DND-41 (cell line): Measurements from ENCODE around the gene NELFB.

Experiments used
- ATAC-seq: fragments of 200-7000 bp; cut with Tn5 transposase; 3 replicates; pipeline ENCODE4 v1.9.1; 2021; ENCODE audit warnings: low read depth; ENCODE audit not compliant: insufficient read depth
- DNase-seq: peaks from one replicate; pipeline ENCODE4 v3.0.0-alpha.2; 2020
- H2AFZ ChIP-seq: 2 replicates; pipeline ENCODE4 v1.6.0; 2012; ENCODE audit warnings: low read depth, low read length
- H3K27ac ChIP-seq: 2 replicates; pipeline ENCODE4 v1.5.1; 2012; ENCODE audit warnings: low read length, inconsistent platforms
- H3K27me3 ChIP-seq: fragments of 200-600 bp; sonication (generic); 2 replicates; pipeline ENCODE4 v1.6.0; 2012; ENCODE audit warnings: low read length, mild to moderate bottlenecking, inconsistent platforms; ENCODE audit not compliant: insufficient read depth, poor library complexity
- H3K36me3 ChIP-seq: 2 replicates; pipeline ENCODE4 v1.5.1; 2012; ENCODE audit warnings: low read length, inconsistent platforms; ENCODE audit not compliant: insufficient read depth
- H3K4me1 ChIP-seq: 2 replicates; pipeline ENCODE4 v1.5.1; 2012; ENCODE audit warnings: mild to moderate bottlenecking, low read length; ENCODE audit not compliant: insufficient read depth
- H3K4me2 ChIP-seq: 2 replicates; pipeline ENCODE4 v1.6.0; 2012; ENCODE audit warnings: mild to moderate bottlenecking, moderate library complexity, low read length, inconsistent platforms; ENCODE audit not compliant: insufficient read depth
- H3K4me3 ChIP-seq, 2 experiments: fragments of 200-600 bp in 1 of 2; shearing (Covaris generic) in 1 of 2; 2 replicates each; pipeline ENCODE4 v1.5.1; 2012 to 2016; ENCODE audit warnings: inconsistent platforms in 2 of 2, low read length in 2 of 2, mild to moderate bottlenecking in 2 of 2, low read depth in 1 of 2, moderate library complexity in 1 of 2
- H3K79me2 ChIP-seq: 2 replicates; pipeline ENCODE4 v1.6.0; 2012; ENCODE audit warnings: low read length, inconsistent platforms; ENCODE audit not compliant: insufficient read depth
- H3K9ac ChIP-seq: 2 replicates; pipeline ENCODE4 v1.6.0; 2012; ENCODE audit warnings: low read depth, mild to moderate bottlenecking, inconsistent platforms, low read length, moderate library complexity
- H3K9me3 ChIP-seq: 2 replicates; pipeline ENCODE4 v1.5.1; 2012; ENCODE audit warnings: low read length, moderate library complexity, mild to moderate bottlenecking, inconsistent platforms; ENCODE audit not compliant: insufficient read depth, severe bottlenecking
- H4K20me1 ChIP-seq: 2 replicates; pipeline ENCODE4 v1.6.0; 2012; ENCODE audit warnings: low read length; ENCODE audit not compliant: insufficient read depth
- EZH2 ChIP-seq: IDR thresholded peaks from 3 replicates; pipeline ENCODE4 v1.6.1; 2012; ENCODE audit warnings: borderline replicate concordance, low read depth, mild to moderate bottlenecking, moderate library complexity, low read length, inconsistent platforms; ENCODE audit not compliant: severe bottlenecking
- TF ChIP-seq, protein P1 (sequence below): IDR thresholded peaks from 2 replicates; pipeline ENCODE4 v1.5.1; 2012; ENCODE audit warnings: borderline replicate concordance, low read length, moderate library complexity, mild to moderate bottlenecking; ENCODE audit not compliant: poor library complexity, severe bottlenecking; ENCODE audit errors: extremely low read depth

Gene NELFB

GRCh38 chr9:137275588-137276472, 20.7 kb downstream of the NELFB start:
- Histone ChIP-seq H3K4me3 (no peak overlapping the region), H3K4me2 (no peak overlapping the region), H3K27me3 (no peaks in the 10 kb centered on the region), H4K20me1 (peaks cover 34% of the 10 kb centered on the region), H3K36me3 (peaks cover 21% of the 10 kb centered on the region), H3K79me2 (0 out of 2 replicates have a peak, but pooled peaks cover 2% of the 10 kb centered on the region), H2AFZ (no peak overlapping the region), H3K9ac (no peak overlapping the region), H3K9me3 (no peaks in the 10 kb centered on the region), H3K27ac (no peak overlapping the region), H3K4me1 (no peaks in the 10 kb centered on the region)
- DNase-seq, result no peak
- ATAC-seq, result no peak
- TF ChIP-seq, protein P1, sequence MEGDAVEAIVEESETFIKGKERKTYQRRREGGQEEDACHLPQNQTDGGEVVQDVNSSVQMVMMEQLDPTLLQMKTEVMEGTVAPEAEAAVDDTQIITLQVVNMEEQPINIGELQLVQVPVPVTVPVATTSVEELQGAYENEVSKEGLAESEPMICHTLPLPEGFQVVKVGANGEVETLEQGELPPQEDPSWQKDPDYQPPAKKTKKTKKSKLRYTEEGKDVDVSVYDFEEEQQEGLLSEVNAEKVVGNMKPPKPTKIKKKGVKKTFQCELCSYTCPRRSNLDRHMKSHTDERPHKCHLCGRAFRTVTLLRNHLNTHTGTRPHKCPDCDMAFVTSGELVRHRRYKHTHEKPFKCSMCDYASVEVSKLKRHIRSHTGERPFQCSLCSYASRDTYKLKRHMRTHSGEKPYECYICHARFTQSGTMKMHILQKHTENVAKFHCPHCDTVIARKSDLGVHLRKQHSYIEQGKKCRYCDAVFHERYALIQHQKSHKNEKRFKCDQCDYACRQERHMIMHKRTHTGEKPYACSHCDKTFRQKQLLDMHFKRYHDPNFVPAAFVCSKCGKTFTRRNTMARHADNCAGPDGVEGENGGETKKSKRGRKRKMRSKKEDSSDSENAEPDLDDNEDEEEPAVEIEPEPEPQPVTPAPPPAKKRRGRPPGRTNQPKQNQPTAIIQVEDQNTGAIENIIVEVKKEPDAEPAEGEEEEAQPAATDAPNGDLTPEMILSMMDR, result no peak
- TF ChIP-seq EZH2, result no peak

- H4K20me1 ChIP-seq, result peaks cover 28% of the 10 kb centered on the region
- H3K36me3 ChIP-seq, result peaks cover 18% of the 10 kb centered on the region
- H3K4me3 ChIP-seq, result no peak overlapping the region
- DNase-seq, result no peak
- no peaks in the 10 kb centered on the region for H3K9me3 ChIP-seq
- H3K27me3 ChIP-seq, result no peaks in the 10 kb centered on the region
- no peak overlapping the region for H3K9ac ChIP-seq
- H2AFZ ChIP-seq, result no peak overlapping the region
- 0 out of 2 replicates have a peak, but pooled peaks cover 2% of the 10 kb centered on the region for H3K79me2 ChIP-seq
- no peak for ATAC-seq
- TF ChIP-seq EZH2, result no peak
- TF ChIP-seq, protein P1, result no peak
- H3K4me1 ChIP-seq, result no peaks in the 10 kb centered on the region
- H3K4me2 ChIP-seq, result no peak overlapping the region
- H3K27ac ChIP-seq, result no peak overlapping the region
These were observed 21.6 kb downstream of the NELFB start for GRCh38 chr9:137276473-137277328.

DNA sequence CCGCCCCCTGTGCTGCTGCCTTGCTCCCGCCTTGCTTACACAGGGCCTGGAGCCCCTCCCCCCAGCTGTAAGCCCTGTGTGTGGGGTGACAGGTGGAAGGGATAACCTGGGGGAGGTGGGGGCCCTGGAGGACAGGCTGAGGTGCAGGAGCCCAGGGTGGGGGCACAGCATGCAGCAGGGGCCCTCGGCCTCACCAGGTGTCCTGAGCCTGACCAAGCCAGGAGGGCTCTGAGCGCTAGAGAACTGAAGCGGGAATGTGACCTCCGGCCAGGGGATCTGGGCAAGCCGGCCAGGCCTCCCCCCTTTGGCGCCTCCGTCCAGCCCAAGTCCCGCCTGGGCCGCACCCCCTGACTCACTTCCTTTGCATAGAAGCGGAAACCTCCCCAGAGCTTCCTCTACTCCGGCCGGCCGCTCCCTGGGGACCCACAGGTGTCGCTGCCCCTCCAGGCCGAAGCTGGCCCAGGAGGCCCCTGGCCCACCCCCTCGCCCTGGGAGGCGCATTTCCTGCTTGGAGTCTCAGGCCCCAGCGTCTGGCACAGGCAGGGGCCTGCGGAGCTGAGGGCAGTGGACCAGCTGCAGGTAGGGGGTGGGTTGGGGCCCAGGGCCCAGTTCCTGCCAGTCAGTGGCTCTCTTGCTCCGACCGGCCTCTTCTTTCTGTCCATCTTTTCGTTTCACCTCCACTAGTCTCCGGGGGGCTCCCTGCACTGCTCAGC, 22.4 kb downstream of the NELFB start, which contains the start of gene TOR4A:
Gene TOR4A (plus strand): TSS at position 398 of the 713 bp plus-strand sequence. CDS start 964 bp downstream, outside the sequence.
- peaks cover 20% of the 10 kb centered on the region for H4K20me1 ChIP-seq
- peak; percentile 23; the same call in 1 of the 3 replicates for ATAC-seq
- H3K27me3 ChIP-seq, result no peaks in the 10 kb centered on the region
- H3K9me3 ChIP-seq, result no peaks in the 10 kb centered on the region
- H3K79me2 ChIP-seq, result 0 out of 2 replicates have a peak, but pooled peaks cover 2% of the 10 kb centered on the region
- no peak within 1 kb of the TSS for H3K27ac ChIP-seq
- H3K4me2 ChIP-seq, result no peak within 1 kb of the TSS
- H3K4me1 ChIP-seq, result no peaks in the 10 kb centered on the region
- no peak for TF ChIP-seq EZH2
- TF ChIP-seq, protein P1, result no peak
- H3K9ac ChIP-seq, result no peak within 1 kb of the TSS
- peaks cover 11% of the 10 kb centered on the region for H3K36me3 ChIP-seq
- H3K4me3 ChIP-seq, result no peak within 1 kb of the TSS
- no peak within 1 kb of the TSS for H2AFZ ChIP-seq
- no peak for DNase-seq
